Stomach (tissue), 9 donors: ENCODE results near the gene EIF4G1. TPM values are rescaled to one million over a fixed set of nuclear protein-coding genes. Genes with fewer than 3 reads are reported as not detected.
A peak's percentile ranks its signal among the peaks of the same experiment; 100 is the strongest.

Experiments
- DNase-seq, 2 donors: peaks; one replicate each; pipeline versions ENCODE4 v3.0.0 to v3.0.0-alpha.2; 2013 to 2019
- H3K27ac ChIP-seq, 5 donors: fragments of 200-600 bp in 4 of 5; sonication (generic) in 4 of 5; one replicate each; pipeline ENCODE4 v1.5.1; 2013 to 2019; ENCODE audit warnings: mild to moderate bottlenecking in 1 of 5, moderate library complexity in 1 of 5
- H3K27me3 ChIP-seq, 3 donors: fragments of 200-600 bp; sonication (generic); one replicate each; pipeline ENCODE4 v1.5.1; 2017 to 2019; ENCODE audit warnings: mixed run types in 1 of 3
- H3K36me3 ChIP-seq, 4 donors: fragments of 200-600 bp; sonication (generic); 1 replicate in 3 of 4; 2 replicates in 1 of 4; pipeline ENCODE4 v1.5.1; 2016 to 2019
- H3K4me1 ChIP-seq, 4 donors: fragments of 200-600 bp; sonication (generic); one replicate each; pipeline ENCODE4 v1.5.1; 2016 to 2019
- H3K4me3 ChIP-seq, 4 donors: fragments of 200-600 bp; sonication (generic) in 3 of 4; one replicate each; pipeline ENCODE4 v1.5.1; 2016 to 2019; ENCODE audit warnings: mild to moderate bottlenecking in 1 of 4
- H3K9me3 ChIP-seq, 4 donors: fragments of 200-600 bp; sonication (generic); one replicate each; pipeline ENCODE4 v1.5.1; 2016 to 2019
- EP300 ChIP-seq: sonication (generic); formaldehyde crosslinking; IDR thresholded peaks from one replicate; pipeline ENCODE4 v1.6.1; 2017; ENCODE audit warnings: antibody characterized with exemption
- POLR2A ChIP-seq, 4 donors: fragments of 450-650 bp; IDR thresholded peaks; one replicate each; pipeline ENCODE4 v1.6.1; 2016; ENCODE audit warnings: antibody characterized with exemption in 4 of 4, control low read depth in 2 of 4, mild to moderate bottlenecking in 1 of 4, moderate library complexity in 1 of 4
- POLR2AphosphoS5 ChIP-seq, 3 donors: sonication (generic); formaldehyde crosslinking; IDR thresholded peaks; one replicate each; pipeline ENCODE4 v1.6.1; 2016; ENCODE audit warnings: antibody characterized with exemption in 3 of 3
- WGBS, 5 donors: extraction: QIAGEN DNeasy Blood & Tissue Kit in 3 of 5; methylation state at CpG; one replicate each; pipeline versions ENCODE4 v1.1.5 to v1.1.7; 2013 to 2018; 5-methylcytosine and 5-hydroxymethylcytosine counted together
- intact Hi-C: fragments of 100-400 bp; cut with DNase I; formaldehyde crosslinking; loops from one replicate; pipeline ENCODE4 v1.15.1; 2023; ENCODE audit warnings: low total_unique reads
- polyA plus RNA-seq, 3 donors: library from polyadenylated mRNA; stranded (reverse); fragments of 200-250 nt; gene quantifications; one replicate each; pipeline ENCODE4 v1.2.3, GENCODE V29; 2013
- total RNA-seq, 5 donors: library from RNA; depleted of rRNA; stranded (reverse); fragments of >200 nt; gene quantifications; one replicate each; pipeline versions ENCODE4 v1.1.0 to v1.2.3, GENCODE V29; 2014 to 2016
- TF ChIP-seq, protein P1 (sequence below), 7 experiments: fragments of 450-650 bp in 4 of 7; fragments of 200-600 bp in 3 of 7; sonication (generic) in 3 of 7; IDR thresholded peaks; one replicate each; pipeline ENCODE4 v1.5.1; 2016 to 2019; ENCODE audit warnings: antibody characterized with exemption in 7 of 7, control low read depth in 2 of 7, mild to moderate bottlenecking in 1 of 7
- donor health status: healthy with polysubstance abuse.
- donor health status: Bipolar disorder and iron deficiency.
- donor health status: healthy.

Gene EIF4G1
- total and polyA plus RNA-seq, 8 donors = 86.5 to 572 (median 181) TPM

DNA sequence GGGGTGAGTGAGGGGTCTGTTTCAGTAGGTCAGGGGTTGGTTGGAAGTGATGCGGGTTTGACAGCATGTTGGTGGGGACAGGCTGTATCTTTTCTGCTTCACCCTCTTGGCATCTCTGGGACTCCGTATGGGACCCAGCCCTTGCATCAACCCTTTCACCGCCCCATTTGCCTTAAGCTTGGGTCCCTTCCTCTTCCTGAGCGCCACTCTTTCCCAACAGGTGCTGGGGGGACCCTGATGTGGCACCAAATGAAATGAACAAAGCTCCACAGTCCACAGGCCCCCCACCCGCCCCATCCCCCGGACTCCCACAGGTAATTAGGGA is 1.1 kb downstream of the EIF4G1 start:
- peaks cover 8 to 46% (median 23%) of the 10 kb centered on the region in 4 donors for H3K36me3 ChIP-seq
- 1 to 6% (median 5%) methylated on average over 4 to 6 of the region's 6 CpGs for WGBS, 5 donors
- no peaks in the 10 kb centered on the region for H3K9me3 ChIP-seq
- intact Hi-C loops = no loop called here
- no peaks in the 10 kb centered on the region for H3K27me3 ChIP-seq
- peak overlapping the region; percentile 95 to 99 (median 98) for H3K27ac ChIP-seq
- TF ChIP-seq POLR2A (IDR thresholded peaks at IDR 0.05) = no peak
- no peak for TF ChIP-seq EP300
- no peak for TF ChIP-seq POLR2AphosphoS5 (IDR thresholded peaks at IDR 0.05)
- peak overlapping the region; percentile 61 to 79 (median 73) for H3K4me3 ChIP-seq
- DNase-seq = no peak
- H3K4me1 ChIP-seq = peaks cover 46 to 58% (median 52%) of the 10 kb centered on the region in 4 donors

DNA sequence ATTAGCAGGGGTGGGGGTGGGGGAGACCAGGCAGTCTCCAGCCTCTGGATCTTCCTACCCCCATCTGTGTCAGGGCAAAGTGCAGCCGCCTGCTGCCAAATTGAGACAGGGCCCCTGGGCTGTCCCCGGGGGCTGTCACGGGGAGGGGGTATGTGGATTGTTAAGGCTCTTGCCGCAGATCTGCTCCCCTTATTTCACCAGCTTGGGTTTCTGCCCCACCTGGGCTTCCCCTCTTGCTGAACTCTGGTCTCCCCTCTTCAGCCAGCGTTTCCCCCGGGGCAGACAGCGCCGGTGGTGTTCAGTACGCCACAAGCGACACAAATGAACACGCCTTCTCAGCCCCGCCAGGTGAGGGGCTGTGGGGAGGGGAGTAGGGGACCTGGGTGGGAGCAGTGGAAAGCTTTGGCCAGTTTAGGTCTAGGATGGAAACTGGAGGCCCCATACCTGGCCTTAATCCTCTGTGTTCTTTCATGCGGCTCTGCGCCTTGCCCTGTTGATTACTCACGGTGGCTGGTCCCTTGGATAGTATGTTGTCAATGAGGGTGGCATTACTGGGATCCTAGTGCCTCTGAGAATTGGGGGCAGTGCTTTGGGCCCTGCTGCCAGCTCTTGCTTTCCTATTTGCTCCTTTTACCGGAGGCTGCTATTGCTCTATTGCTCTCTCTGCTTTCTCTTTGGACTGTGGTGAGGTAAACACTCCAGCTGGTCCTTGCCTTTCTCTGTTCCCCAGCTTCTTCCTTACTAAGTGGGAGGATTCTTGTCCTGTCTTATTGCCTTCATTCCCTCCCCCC is 1.7 kb downstream of the EIF4G1 start:
- Histone ChIP-seq H3K4me1 (peaks cover 50 to 63% (median 56%) of the 10 kb centered on the region in 4 donors), H3K4me3 (peak overlapping the region; percentile 61 to 79 (median 73)), H3K27ac (peak overlapping the region; percentile 95 to 99 (median 98)), H3K27me3 (no peaks in the 10 kb centered on the region), H3K36me3 (peaks cover 13 to 51% (median 29%) of the 10 kb centered on the region in 4 donors), H3K9me3 (no peaks in the 10 kb centered on the region)
- intact Hi-C loops = no loop called here
- DNase-seq = peak in 1 of 2 donors; percentile 29
- WGBS, 5 donors = 9 to 20% (median 13%) methylated on average over 14 to 16 of the region's 16 CpGs
- no peak for TF ChIP-seq POLR2AphosphoS5 (IDR thresholded peaks at IDR 0.05)
- TF ChIP-seq, protein P1, sequence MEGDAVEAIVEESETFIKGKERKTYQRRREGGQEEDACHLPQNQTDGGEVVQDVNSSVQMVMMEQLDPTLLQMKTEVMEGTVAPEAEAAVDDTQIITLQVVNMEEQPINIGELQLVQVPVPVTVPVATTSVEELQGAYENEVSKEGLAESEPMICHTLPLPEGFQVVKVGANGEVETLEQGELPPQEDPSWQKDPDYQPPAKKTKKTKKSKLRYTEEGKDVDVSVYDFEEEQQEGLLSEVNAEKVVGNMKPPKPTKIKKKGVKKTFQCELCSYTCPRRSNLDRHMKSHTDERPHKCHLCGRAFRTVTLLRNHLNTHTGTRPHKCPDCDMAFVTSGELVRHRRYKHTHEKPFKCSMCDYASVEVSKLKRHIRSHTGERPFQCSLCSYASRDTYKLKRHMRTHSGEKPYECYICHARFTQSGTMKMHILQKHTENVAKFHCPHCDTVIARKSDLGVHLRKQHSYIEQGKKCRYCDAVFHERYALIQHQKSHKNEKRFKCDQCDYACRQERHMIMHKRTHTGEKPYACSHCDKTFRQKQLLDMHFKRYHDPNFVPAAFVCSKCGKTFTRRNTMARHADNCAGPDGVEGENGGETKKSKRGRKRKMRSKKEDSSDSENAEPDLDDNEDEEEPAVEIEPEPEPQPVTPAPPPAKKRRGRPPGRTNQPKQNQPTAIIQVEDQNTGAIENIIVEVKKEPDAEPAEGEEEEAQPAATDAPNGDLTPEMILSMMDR (IDR thresholded peaks at IDR 0.05) = no peak
- TF ChIP-seq POLR2A (IDR thresholded peaks at IDR 0.05) = no peak
- no peak for TF ChIP-seq EP300

DNA sequence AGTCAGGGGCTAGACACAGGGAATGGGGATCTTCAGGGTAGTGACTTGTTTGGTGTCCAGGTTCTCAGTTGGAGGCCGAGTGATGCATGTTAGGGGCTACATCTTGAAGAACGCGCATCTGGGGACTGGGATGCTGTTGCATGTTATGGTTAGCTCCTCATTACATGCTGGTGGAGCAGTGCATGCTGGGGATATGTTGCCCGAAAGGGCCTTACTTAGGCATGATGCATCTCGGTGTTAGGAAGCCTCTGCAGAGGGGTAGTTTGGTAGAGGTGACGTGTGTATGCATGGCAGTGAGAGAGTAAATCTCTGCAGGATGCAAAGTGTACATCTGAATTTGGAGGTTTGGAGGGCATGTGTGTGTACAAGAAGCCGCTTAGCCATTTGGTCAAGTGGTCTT is 2.4 kb downstream of the EIF4G1 start:
- intact Hi-C loops = no loop called here
- TF ChIP-seq POLR2A (IDR thresholded peaks at IDR 0.05) (no peak), EP300 (no peak), POLR2AphosphoS5 (IDR thresholded peaks at IDR 0.05) (no peak)
- TF ChIP-seq, protein P1 (IDR thresholded peaks at IDR 0.05) = no peak
- peak overlapping the region in 4 of 5 donors; percentile 95 to 99 (median 98) for H3K27ac ChIP-seq
- no peak for DNase-seq
- H3K27me3 ChIP-seq = no peaks in the 10 kb centered on the region
- peaks cover 21 to 58% (median 36%) of the 10 kb centered on the region in 4 donors for H3K36me3 ChIP-seq
- peak overlapping the region; percentile 61 to 79 (median 73) for H3K4me3 ChIP-seq
- 54 to 77% (median 62%) methylated on average over 7 of the region's 7 CpGs for WGBS, 5 donors
- peaks cover 55 to 71% (median 62%) of the 10 kb centered on the region in 4 donors for H3K4me1 ChIP-seq
- H3K9me3 ChIP-seq = no peaks in the 10 kb centered on the region

DNA sequence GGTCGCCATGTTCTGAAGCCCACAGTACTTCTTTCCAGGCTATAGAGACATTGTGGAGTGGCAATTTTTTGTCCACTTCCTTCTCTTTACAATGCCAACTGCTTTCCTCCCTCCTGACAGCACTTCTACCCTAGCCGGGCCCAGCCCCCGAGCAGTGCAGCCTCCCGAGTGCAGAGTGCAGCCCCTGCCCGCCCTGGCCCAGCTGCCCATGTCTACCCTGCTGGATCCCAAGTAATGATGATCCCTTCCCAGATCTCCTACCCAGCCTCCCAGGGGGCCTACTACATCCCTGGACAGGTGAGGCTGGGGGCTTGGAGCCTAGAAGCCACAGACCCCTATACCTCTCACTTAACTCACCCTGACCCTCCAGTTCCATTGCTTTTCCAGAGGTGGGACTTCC is 2.8 kb downstream of the EIF4G1 start:
- H3K4me3 ChIP-seq = peak overlapping the region; percentile 61 to 79 (median 73)
- intact Hi-C loops = no loop called here
- no peaks in the 10 kb centered on the region for H3K27me3 ChIP-seq
- peaks cover 57 to 75% (median 65%) of the 10 kb centered on the region in 4 donors for H3K4me1 ChIP-seq
- peaks cover 25 to 62% (median 40%) of the 10 kb centered on the region in 4 donors for H3K36me3 ChIP-seq
- peak overlapping the region in 4 of 5 donors; percentile 62 to 99 (median 94) for H3K27ac ChIP-seq
- no peak for DNase-seq
- H3K9me3 ChIP-seq = no peaks in the 10 kb centered on the region
- TF ChIP-seq POLR2AphosphoS5 (IDR thresholded peaks at IDR 0.05) (no peak), POLR2A (IDR thresholded peaks at IDR 0.05) (no peak), EP300 (no peak)
- TF ChIP-seq, protein P1 (IDR thresholded peaks at IDR 0.05) = no peak
- 31 to 56% (median 38%) methylated on average over 5 of the region's 5 CpGs for WGBS, 5 donors
